HG03460 (cell line): ENCODE results near the gene PIGK.

Source experiments
- ATAC-seq: cut with Tn5 transposase; IDR thresholded peaks from one replicate; pipeline ENCODE4 v1.9.1; 2021; ENCODE audit not compliant: unreplicated experiment

The PIGK gene

GRCh38 chr1:77100875-77101274 is 118.4 kb downstream of the PIGK start:
- ATAC-seq, result no peak

GRCh38 chr1:77096496-77097255 is 122.6 kb downstream of the PIGK start:
- ATAC-seq, result no peak

- ATAC-seq, result no peak
Observed at GRCh38 chr1:77095236-77095635, 124.0 kb downstream of the PIGK start.

GRCh38 chr1:77089756-77090155 is 129.5 kb downstream of the PIGK start:
- no peak for ATAC-seq

- no peak for ATAC-seq
Observed at GRCh38 chr1:77085109-77085508, 134.1 kb downstream of the PIGK start.

- ATAC-seq, result no peak
Observed at GRCh38 chr1:77084457-77084856, 134.8 kb downstream of the PIGK start.

GRCh38 chr1:77081834-77082233 is 137.4 kb downstream of the PIGK start:
- ATAC-seq, result no peak

- no peak for ATAC-seq
Observed at GRCh38 chr1:77076759-77077158, 142.5 kb downstream of the PIGK start.

GRCh38 chr1:77068013-77068412 is 151.2 kb downstream of the PIGK start:
- no peak for ATAC-seq

- no peak for ATAC-seq
Observed at GRCh38 chr1:77065693-77066342, 153.4 kb downstream of the PIGK start.

GRCh38 chr1:77064246-77064645 is 155.0 kb downstream of the PIGK start:
- ATAC-seq, result no peak

GRCh38 chr1:77063118-77063517 is 156.1 kb downstream of the PIGK start:
- no peak for ATAC-seq

GRCh38 chr1:77061162-77061561 is 158.1 kb downstream of the PIGK start:
- ATAC-seq, result no peak

GRCh38 chr1:77060000-77060399 is 159.2 kb downstream of the PIGK start:
- ATAC-seq, result no peak

GRCh38 chr1:77057994-77058585 is 161.1 kb downstream of the PIGK start:
- no peak for ATAC-seq

- no peak for ATAC-seq
Observed at GRCh38 chr1:77056525-77056924, 162.7 kb downstream of the PIGK start.

GRCh38 chr1:77051425-77051824 is 167.8 kb downstream of the PIGK start:
- no peak for ATAC-seq

GRCh38 chr1:77048615-77049005 is 170.6 kb downstream of the PIGK start:
- no peak for ATAC-seq

- no peak for ATAC-seq
Observed at GRCh38 chr1:77047978-77048614, 171.1 kb downstream of the PIGK start.

- no peak for ATAC-seq
Observed at GRCh38 chr1:77047575-77047974, 171.7 kb downstream of the PIGK start.

- ATAC-seq, result no peak
Observed at GRCh38 chr1:77044133-77044849, 174.9 kb downstream of the PIGK start.
